ENCODE measurements around the gene CACNA1G. TPM values are rescaled to one million over a fixed set of nuclear protein-coding genes. Genes with fewer than 3 reads are reported as not detected.

CACNA1G gene
- total RNA-seq, 1 donor from 2014 or later: 0.19 TPM

DNA sequence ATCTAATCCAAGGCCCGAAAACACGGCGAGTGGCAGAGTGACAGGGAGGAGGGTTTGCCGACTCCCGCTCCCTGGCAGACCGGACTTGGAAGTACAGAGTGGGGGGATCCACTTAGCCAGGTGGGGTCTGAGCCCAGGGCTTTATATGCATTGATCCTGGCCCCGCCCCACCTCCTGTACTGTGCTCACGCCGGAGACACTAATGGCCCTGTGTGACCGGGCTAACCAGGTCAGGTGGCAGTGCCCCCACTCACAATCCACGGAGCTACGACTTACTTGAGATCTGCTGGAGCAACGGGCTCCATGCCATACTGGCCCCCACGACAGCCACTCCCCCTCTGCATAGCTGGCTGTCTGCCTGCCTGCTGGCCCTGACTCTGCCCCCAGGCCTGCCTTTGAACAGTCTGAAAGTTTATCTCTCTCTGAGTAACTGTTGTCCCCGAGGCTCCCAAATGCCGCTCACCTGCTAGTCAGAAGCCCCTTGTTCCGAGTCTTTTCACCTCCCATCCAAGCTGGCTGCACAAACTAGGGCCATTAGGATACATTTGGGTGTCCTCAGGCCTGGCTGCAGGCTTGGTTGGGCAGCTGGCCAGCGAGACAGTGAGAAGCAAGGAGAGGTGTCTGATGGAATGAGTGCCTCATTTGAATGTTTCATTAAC, 28.0 kb downstream of the CACNA1G start:
- no peaks in the 10 kb centered on the region for H3K36me3 Mint-ChIP-seq (ENCODE audit: insufficient read depth)
- H3K4me3 Mint-ChIP-seq (ENCODE audit: low read depth): no peak overlapping the region
- H3K4me1 Mint-ChIP-seq (ENCODE audit: low read depth): peaks cover 34% of the 10 kb centered on the region
- no peaks in the 10 kb centered on the region for H3K9me3 Mint-ChIP-seq (ENCODE audit: low read depth)
- H3K27me3 Mint-ChIP-seq: peaks cover 20% of the 10 kb centered on the region
- H3K27ac Mint-ChIP-seq: no peak overlapping the region
- no peak for TF ChIP-seq CTCF (IDR thresholded peaks at IDR 0.05; ENCODE audit: unreplicated experiment)
- DNase-seq (ENCODE audit: low spot score, unreplicated experiment): no peak

DNA sequence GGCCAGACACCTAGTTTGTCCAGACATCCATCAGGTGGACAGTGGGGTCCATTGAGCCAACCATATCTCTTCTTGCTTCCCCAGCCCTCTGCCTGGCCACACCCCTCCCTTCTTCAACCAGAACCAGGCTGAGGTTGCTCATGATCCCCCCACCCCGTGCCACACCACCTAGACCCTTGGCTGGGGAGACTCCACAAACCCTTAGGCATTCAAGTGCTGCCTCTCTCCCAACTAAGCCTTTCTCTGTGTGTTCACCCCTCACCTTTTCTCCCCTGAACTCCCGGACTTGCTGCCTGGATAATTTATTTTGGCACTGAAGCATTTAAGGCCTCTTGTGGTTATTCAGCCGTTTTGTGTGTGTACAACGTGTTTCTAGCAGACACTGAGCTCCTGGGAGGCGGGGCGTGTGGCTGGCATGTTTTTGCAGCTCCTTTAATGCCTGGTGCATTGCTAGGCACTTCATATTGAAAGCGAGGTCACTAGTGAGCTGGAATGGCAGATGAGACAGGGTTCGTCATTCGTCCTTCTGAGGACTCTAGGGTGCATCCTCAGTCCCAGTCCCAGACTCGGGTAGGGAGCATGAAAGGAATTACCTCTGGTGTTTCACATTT, 28.7 kb downstream of the CACNA1G start:
- peaks cover 13% of the 10 kb centered on the region for H3K27me3 Mint-ChIP-seq

DNA sequence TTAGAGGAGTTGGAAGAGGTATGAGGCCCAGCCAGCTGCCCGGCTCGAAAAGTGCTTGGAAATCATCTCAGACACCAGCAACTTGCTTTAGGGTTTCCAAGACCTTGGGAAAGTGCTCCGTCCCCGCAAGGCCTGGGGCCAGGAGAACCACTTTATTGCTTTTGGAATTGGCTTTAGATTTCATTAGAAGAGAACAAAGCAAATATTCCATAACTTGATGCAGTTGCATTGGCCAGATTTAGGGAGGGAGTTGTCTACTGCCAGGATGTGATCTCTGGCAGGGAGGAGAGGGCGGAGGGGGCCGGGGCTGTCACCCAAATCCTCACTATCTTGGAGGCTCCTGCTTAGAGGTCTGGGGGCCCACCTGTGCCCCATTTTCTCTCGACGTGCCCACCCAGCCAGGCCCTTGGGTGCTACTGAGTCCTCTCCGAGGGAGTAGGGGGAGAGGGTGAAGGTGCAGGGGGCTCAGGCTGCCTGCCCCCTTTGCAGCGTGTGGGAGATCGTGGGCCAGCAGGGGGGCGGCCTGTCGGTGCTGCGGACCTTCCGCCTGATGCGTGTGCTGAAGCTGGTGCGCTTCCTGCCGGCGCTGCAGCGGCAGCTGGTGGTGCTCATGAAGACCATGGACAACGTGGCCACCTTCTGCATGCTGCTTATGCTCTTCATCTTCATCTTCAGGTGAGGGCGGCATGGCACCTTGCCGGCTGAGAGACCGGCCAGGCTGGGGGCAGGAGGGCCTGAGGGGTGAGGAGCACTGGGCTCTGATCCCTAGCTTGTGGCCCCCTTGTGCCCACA, 30.6 kb downstream of the CACNA1G start:
- no peak for TF ChIP-seq CTCF (IDR thresholded peaks at IDR 0.05; ENCODE audit: unreplicated experiment)
- no peak overlapping the region for H3K27ac Mint-ChIP-seq
- peaks cover 7% of the 10 kb centered on the region for H3K27me3 Mint-ChIP-seq
- no peaks in the 10 kb centered on the region for H3K9me3 Mint-ChIP-seq (ENCODE audit: low read depth)
- peaks cover 32% of the 10 kb centered on the region for H3K4me1 Mint-ChIP-seq (ENCODE audit: low read depth)
- H3K36me3 Mint-ChIP-seq (ENCODE audit: insufficient read depth): no peaks in the 10 kb centered on the region
- no peak for DNase-seq (ENCODE audit: low spot score, unreplicated experiment)
- H3K4me3 Mint-ChIP-seq (ENCODE audit: low read depth): no peak overlapping the region

More for the DNA sequence above, 28.7 kb downstream of the CACNA1G start:
- H3K36me3 Mint-ChIP-seq (ENCODE audit: insufficient read depth): no peaks in the 10 kb centered on the region
- H3K4me1 Mint-ChIP-seq (ENCODE audit: low read depth): peaks cover 32% of the 10 kb centered on the region
- no peaks in the 10 kb centered on the region for H3K9me3 Mint-ChIP-seq (ENCODE audit: low read depth)
- no peak overlapping the region for H3K27ac Mint-ChIP-seq
- H3K4me3 Mint-ChIP-seq (ENCODE audit: low read depth): no peak overlapping the region
- no peak for TF ChIP-seq CTCF (IDR thresholded peaks at IDR 0.05; ENCODE audit: unreplicated experiment)
- DNase-seq (ENCODE audit: low spot score, unreplicated experiment): no peak

GRCh38 chr17:50593321-50593720, 32.8 kb downstream of the CACNA1G start:
- Mint-ChIP-seq H3K9me3 (ENCODE audit: low read depth) (no peaks in the 10 kb centered on the region), H3K36me3 (ENCODE audit: insufficient read depth) (no peaks in the 10 kb centered on the region), H3K4me1 (ENCODE audit: low read depth) (peaks cover 28% of the 10 kb centered on the region), H3K27ac (peak overlapping the region; percentile 71), H3K27me3 (peaks cover 4% of the 10 kb centered on the region), H3K4me3 (ENCODE audit: low read depth) (no peak overlapping the region)
- peak; percentile 54 for DNase-seq (ENCODE audit: low spot score, unreplicated experiment)
- TF ChIP-seq CTCF (IDR thresholded peaks at IDR 0.05; ENCODE audit: unreplicated experiment): no peak

DNA sequence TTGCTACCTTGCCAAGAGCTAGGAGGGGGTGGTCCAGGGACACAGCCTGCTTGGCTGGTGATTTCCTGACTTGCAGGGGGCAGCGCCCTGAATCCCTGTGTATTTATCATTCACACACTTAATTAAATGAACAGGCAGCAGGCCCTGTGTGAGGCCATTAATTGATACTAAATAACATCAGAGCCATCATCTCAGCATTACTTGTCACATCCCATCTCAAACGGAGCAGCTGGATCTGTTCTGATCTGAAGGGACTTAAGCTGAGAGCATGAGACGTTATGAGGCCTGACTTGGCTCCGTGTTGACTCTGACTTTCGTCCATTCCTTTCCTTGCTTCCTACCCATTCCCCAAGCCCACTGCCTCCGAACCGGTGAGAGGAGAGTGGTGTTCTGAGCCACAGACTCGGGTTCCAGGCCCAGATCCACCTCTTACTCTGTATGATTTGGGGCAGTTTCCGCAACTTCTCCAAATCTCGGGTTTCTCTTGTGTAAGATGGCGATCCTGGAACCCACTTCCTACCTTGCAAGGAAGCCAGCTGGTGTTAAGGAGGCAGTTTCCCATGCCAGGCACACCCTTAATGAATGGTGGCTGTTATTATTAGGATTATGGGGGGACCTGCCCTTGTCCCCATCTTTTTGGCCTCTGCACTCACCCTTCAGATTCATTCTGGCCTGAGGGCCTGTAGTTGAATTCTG, 33.8 kb downstream of the CACNA1G start:
- H3K36me3 Mint-ChIP-seq (ENCODE audit: insufficient read depth): no peaks in the 10 kb centered on the region
- no peaks in the 10 kb centered on the region for H3K9me3 Mint-ChIP-seq (ENCODE audit: low read depth)
- H3K4me1 Mint-ChIP-seq (ENCODE audit: low read depth): peaks cover 18% of the 10 kb centered on the region
- H3K4me3 Mint-ChIP-seq (ENCODE audit: low read depth): no peak overlapping the region
- H3K27me3 Mint-ChIP-seq: peaks cover 4% of the 10 kb centered on the region
- no peak for DNase-seq (ENCODE audit: low spot score, unreplicated experiment)
- H3K27ac Mint-ChIP-seq: peak overlapping the region; percentile 37
- no peak for TF ChIP-seq CTCF (IDR thresholded peaks at IDR 0.05; ENCODE audit: unreplicated experiment)

Measured in progenitor cell of endocrine pancreas (in vitro differentiated cells).